ENCODE data around the gene FBXO9.
"Not testable (repeated sequence)": the region's sequence is repeated elsewhere in the genome, so short reads cannot be mapped to it uniquely, and the experiment has no call there.

Gene FBXO9

DNA sequence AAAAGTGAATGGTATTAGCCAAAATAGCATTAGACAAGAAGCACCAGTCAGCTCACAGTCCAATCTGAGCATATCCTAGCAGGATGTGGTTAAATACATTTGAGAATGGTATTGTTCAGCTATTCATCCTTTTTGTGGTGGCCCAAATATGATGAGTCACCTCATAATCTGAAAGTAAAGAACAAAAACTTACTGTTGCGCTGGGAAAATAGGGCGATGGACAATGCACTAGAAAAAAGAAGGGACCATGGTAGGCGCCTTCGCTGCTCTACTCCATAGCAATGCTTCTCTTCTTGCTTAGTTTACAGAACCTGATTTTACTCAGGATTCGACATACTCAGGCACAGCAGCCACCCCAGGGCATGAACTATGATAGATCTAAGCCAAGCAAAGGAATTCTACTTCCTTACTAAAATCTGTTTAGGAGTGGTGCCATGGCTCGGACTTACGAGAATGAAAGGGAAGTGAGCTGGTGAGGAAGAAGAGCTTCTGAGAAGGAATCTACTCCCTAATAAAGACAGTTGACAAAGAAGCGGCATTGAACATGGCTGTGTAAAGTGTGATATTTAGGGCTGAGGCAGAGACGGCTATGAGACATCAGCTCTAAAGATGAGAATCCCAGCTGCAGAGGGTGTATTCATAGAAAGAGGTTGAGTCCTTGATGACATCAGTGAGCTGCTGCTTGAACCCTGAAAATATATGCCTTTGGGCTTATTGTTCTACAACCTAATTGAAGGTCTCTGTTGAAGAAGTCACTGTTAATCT is 16.6 kb upstream of the FBXO9 start:
- DNase-seq = peak; percentile 66

DNA sequence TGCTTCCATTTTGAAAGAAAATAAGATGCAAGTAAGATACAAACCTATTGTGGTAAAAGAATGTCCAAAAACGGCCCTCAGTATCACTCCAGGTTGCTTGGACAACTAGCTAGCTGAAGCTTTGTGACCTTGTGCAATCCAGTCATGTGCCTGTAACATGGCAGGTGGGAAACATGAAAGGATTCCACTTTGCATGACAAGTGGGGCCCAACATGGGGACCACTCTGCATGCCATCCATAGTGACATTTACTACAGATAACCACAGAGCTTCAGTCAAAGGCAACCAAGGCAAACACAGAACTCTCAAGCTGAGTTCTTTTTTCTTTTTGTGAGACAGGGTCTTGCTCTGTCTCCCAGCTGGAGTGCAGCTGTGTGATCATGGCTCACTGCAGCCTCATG is 15.8 kb upstream of the FBXO9 start:
- no peak for DNase-seq

DNA sequence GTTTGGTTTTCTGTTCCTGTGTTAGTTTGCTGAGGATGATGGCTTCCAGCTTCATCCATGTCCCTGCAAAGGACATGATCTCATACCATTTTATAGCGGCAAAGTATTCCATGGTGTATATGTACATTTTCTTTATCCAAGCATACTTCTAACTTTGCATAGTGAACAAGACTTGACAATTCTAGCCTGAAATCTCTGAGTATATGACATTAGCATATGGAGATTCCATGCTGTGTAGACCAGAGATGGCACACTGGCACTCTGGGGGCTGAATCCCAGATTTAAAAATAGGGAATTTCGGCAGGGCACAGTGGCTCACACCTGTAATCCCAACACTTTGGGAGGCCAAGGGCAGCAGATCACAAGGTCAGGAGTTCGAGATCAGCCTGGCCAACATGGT is 13.1 kb upstream of the FBXO9 start:
- DNase-seq = not testable (repeated sequence)

GRCh38 chr6:53054532-53054931 is 10.7 kb upstream of the FBXO9 start:
- no peak for DNase-seq

GRCh38 chr6:53055873-53056272 is 9.3 kb upstream of the FBXO9 start:
- DNase-seq = no peak

DNA sequence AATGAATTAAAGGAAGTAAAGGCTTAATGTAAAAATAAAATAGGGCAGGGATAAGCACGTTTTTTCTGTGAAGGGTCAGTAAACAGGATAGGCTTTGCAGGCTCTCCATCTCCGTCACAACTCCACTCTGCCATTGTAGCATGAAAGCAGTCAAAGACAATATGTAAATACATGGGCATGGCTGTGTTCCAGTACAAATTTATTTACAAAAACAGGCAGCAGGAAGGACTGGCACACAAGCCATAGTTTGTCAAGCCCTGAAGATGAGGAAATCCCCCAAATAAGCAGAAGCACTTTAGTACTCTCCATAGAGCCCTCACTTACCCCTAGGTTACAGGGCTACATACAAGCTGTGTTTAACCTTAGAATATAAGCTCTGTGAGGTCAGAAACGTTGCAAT is 8.9 kb upstream of the FBXO9 start:
- no peak for DNase-seq

DNA sequence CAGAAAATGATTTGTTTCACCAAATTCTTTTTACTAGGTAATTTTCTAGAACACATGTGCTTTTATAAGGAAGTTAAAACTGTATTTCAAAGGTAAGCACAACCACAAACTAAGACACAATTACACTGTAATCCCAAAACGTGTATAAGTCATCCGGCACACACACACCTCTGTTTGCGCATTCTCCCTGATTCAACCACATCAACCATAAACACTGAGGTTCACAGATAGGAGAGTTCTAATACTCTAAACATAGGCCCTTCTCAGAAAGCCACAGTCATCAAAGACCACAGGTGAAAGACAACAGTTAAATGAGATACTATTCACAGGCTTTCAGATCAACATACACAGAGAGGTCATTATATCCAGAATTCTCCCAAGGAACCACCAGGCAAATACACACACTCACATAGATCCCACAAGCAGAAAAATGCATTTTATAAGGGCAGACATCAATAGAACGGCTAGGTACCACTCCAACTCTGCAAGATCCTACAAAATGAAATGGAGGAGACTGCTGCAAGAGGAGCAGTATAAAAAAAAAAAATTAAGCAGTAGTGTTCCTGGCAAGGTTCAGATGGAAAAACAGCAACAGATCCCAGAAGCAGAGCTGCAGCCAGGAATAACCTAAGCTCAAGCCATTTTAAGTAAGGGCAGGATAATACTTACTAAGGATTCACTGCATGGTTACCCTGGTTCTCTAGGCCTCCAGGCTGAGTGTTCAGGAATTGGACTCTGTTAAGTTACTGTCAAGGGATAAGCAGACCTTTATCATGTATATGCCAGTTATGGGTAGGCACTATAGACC is 6.6 kb upstream of the FBXO9 start:
- no peak for DNase-seq

DNA sequence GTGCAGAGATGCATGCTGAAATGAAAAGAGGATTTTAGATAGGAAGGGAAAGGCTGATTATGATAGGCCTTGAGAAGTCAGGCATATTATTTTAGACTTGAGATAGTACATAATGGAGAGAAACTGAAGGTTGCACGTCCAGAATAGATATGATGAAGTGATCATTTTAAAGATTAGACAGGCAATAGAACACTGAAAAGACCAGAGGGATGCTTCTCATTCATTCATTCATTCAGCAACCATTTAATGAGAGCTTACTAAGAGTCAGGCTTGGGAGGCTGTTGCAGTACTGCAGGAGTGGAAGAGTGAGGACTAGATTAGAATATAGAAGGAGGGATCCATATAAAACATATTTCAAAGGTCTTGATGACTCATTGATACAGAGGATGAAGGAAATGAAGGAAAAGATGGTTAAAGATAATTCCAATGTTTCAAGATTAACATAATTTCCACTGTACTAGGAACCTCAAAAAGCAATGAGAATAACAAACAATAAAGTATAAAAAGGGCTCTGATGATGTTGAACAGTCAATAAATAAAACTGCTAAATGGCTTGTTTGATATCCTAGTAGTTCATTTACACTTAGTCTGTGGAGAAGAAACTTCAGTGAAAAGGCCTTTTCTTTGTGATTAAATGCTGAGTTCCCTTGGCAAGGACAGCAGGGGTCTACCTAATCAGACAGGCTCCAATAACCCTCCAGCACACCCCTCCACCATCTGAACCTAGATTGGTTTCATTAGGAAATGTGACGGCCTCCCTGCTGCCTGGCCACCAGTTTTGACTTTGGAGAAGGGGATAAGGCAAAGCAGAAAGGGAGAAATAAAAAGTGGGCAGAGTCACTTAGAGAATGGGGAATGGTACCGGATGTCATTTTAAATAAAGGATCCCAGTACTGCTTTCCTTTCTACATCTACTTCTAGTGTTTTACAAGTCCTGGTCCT is 5.3 kb upstream of the FBXO9 start:
- no peak for DNase-seq

DNA sequence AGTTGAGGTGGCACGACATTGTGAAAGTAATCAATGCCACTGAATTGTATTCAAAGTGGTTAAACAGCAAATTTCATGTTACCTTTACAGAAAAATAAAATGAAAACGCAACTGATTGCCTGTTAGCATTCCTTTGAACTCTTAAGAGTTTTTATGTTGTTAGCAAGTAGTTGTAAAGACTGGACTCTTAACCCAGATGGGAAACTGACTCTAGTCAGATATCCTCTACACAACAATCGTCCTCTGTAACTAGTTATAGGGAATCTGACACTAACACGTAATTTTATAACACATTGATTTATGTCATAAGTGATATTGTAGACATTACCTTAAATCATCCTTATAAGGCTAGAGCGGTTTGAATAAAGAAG is 3.0 kb upstream of the FBXO9 start:
- DNase-seq = no peak

GRCh38 chr6:53064255-53064654 is 949 bp upstream of the FBXO9 start:
- DNase-seq = not testable (repeated sequence)

DNA sequence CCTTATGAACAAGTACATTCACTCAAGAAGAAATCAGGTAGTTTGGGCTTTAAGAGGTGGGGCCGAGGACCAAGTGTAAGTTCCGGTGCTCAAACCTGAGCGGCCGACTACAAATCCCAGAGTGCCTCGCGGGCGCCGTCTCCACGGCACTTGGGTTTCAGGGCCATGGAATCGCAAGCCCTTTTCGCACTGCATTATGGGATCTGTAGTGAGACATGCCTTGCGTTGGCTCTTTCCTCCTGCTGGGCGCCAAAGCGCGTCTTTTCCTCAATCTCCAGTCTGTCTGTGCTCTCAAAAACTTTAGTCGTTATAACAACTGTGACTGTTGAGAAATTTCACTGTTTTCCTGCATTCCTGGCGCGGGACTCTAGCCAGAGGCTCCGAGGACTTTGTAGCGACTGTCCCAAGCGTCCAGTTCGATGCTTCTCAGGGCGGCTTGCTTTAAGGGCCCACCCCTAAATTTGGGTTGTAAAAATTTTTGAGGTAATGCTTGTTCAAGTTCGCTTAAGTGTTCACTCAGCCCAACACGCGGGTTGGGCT is 408 bp upstream of the FBXO9 start:
- peak; percentile 98 for DNase-seq

GRCh38 chr6:53066077-53066417 is 843 bp downstream of the FBXO9 start:
- DNase-seq = peak; percentile 45

- DNase-seq = no peak
Measured at GRCh38 chr6:53066874-53067706, 1.9 kb downstream of the FBXO9 start.

GRCh38 chr6:53067849-53068361 is 2.7 kb downstream of the FBXO9 start:
- DNase-seq = no peak

DNA sequence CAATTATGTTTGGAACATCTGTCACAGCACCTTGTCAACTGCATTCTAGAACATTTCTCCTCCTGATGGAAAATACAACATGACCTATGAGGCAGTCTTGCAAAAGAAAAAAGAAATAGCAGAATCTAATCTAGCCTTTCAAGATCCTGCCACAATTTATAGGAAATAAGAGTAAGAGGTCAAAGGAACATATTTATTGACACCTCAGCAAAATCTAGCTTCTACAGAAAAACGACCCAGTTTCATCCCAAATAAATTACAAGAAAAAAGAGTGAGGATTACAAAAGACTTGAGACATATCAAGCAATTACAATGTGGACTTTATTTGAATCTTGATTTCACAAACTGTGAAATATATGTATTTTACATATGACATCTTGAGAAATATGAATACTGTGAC is 4.2 kb downstream of the FBXO9 start:
- no peak for DNase-seq

DNA sequence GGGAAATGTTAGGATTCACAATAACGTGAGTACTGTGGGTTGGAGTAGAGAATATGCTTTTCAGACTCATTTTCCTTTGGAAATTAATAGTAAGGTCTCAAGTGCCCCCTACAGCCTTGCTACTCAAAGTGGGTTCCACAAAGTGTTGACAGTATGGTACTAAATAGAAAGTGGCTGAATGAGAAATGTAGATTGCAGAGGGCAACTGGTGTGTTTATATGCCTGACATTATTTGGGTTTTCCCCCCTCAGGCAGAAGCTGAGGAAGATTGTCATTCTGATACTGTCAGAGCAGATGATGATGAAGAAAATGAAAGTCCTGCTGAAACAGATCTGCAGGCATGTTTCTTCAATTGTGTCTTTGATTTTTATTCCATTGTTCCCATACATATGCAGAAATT is 5.6 kb downstream of the FBXO9 start:
- peak; percentile 75 for DNase-seq

DNA sequence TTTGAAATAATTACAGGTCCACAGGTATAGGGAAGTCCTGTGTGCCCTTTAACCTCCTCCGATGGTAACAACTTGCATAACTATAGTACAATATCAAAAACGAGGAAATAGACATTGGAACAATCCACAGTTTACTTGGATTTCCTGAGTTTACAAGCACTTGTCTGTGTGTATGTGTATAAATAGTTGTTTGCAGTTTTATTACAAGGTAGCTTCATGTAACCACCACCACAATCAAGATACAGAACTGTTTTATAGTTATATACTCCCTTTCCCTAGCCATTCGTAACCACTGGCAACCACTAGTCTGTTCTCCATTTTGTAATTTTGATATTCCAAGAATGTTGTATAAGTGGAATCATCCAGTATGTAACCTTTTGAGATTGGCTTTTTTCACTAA is 9.1 kb downstream of the FBXO9 start:
- DNase-seq = no peak

DNA sequence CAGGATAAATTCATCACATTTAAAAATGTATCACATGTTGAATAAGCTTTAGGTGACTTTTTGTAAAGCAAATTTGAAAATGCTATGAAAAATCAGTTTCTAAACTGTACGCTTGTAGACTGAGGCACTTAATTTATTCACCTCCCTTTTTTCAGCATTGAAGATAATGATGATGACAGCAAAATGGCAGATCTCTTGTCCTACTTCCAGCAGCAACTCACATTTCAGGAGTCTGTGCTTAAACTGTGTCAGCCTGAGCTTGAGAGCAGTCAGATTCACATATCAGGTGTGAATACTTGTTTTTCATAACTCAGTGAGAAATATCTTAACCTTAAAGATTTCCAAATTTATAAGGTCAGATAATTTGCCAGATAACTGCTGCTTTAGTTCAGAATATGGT is 15.6 kb downstream of the FBXO9 start:
- DNase-seq = no peak

GRCh38 chr6:53086302-53086701 is 21.1 kb downstream of the FBXO9 start:
- DNase-seq = no peak

GRCh38 chr6:53089948-53090347 is 24.7 kb downstream of the FBXO9 start:
- DNase-seq = no peak

- no peak for DNase-seq
Measured at GRCh38 chr6:53090576-53090975, 25.4 kb downstream of the FBXO9 start.

GRCh38 chr6:53095270-53095669 is 30.1 kb downstream of the FBXO9 start:
- no peak for DNase-seq
